HAP-1 (cell line): ENCODE measurements around the gene FDXR.

ENCODE experiments used
- DNase-seq, 2 experiments: peaks; one replicate each; pipeline ENCODE4 v3.0.0-alpha.2; 2016 to 2020; ENCODE audit warnings: low spot score in 2 of 2
- H3K27me3 ChIP-seq: fragments of 250-450 bp; sonication (Bioruptor Pico); 2 replicates; pipeline ENCODE4 v1.5.1; 2020; ENCODE audit warnings: low read depth, mild to moderate bottlenecking, moderate library complexity
- H3K36me3 ChIP-seq: fragments of 250-450 bp; sonication (Bioruptor Pico); replicated peaks from 2 replicates; pipeline ENCODE4 v1.5.1; 2020; ENCODE audit warnings: mild to moderate bottlenecking
- H3K4me1 ChIP-seq: fragments of 250-450 bp; sonication (Bioruptor Pico); 2 replicates; pipeline ENCODE4 v1.5.1; 2020; ENCODE audit warnings: mild to moderate bottlenecking
- H3K4me3 ChIP-seq: fragments of 250-450 bp; sonication (Bioruptor Pico); 2 replicates; pipeline ENCODE4 v1.5.1; 2020; ENCODE audit warnings: mild to moderate bottlenecking, moderate library complexity
- H3K9me3 ChIP-seq: fragments of 250-450 bp; sonication (Bioruptor Pico); 2 replicates; pipeline ENCODE4 v1.5.1; 2020; ENCODE audit warnings: mild to moderate bottlenecking, moderate library complexity
- in situ Hi-C: fragments of 300-500 bp; cut with MboI; formaldehyde crosslinking; loops from 3 replicates; pipeline ENCODE4 v1.14.3; 2020; ENCODE audit warnings: low sequenced_read_pairs, inconsistent platforms, mixed read lengths

The FDXR gene

GRCh38 chr17:74851612-74852236 is 21.1 kb downstream of the FDXR start:
- in situ Hi-C loops = no loop called here

GRCh38 chr17:74850914-74851313 is 21.9 kb downstream of the FDXR start:
- Histone ChIP-seq H3K9me3 (no peaks in the 10 kb centered on the region), H3K4me1 (peaks cover 5% of the 10 kb centered on the region), H3K36me3 (no peaks in the 10 kb centered on the region), H3K27me3 (no peaks in the 10 kb centered on the region; the same call in 1 of the 2 replicates), H3K4me3 (no peak overlapping the region)
- DNase-seq = no peak
- in situ Hi-C loops = no loop called here

More at GRCh38 chr17:74851612-74852236, 21.1 kb downstream of the FDXR start:
- Histone ChIP-seq H3K36me3 (no peaks in the 10 kb centered on the region), H3K27me3 (no peaks in the 10 kb centered on the region; the same call in 1 of the 2 replicates), H3K9me3 (no peaks in the 10 kb centered on the region), H3K4me3 (no peak overlapping the region), H3K4me1 (peaks cover 5% of the 10 kb centered on the region)
- DNase-seq = no peak

- peaks cover 5% of the 10 kb centered on the region for H3K4me1 ChIP-seq
- H3K36me3 ChIP-seq = no peaks in the 10 kb centered on the region
- H3K27me3 ChIP-seq = no peaks in the 10 kb centered on the region; the same call in 1 of the 2 replicates
- H3K4me3 ChIP-seq = no peak overlapping the region
- H3K9me3 ChIP-seq = no peaks in the 10 kb centered on the region
- in situ Hi-C loops = no loop called here
- no peak for DNase-seq
Observed at GRCh38 chr17:74850310-74850709, 22.5 kb downstream of the FDXR start.

GRCh38 chr17:74848656-74849399 is 24.0 kb downstream of the FDXR start:
- Histone ChIP-seq H3K9me3 (no peaks in the 10 kb centered on the region), H3K27me3 (no peaks in the 10 kb centered on the region; the same call in 1 of the 2 replicates), H3K4me1 (peaks cover 5% of the 10 kb centered on the region), H3K4me3 (no peak overlapping the region), H3K36me3 (no peaks in the 10 kb centered on the region)
- DNase-seq = no peak
- in situ Hi-C loops = no loop called here

- no peaks in the 10 kb centered on the region for H3K27me3 ChIP-seq
- no peak overlapping the region for H3K4me3 ChIP-seq
- no peaks in the 10 kb centered on the region for H3K36me3 ChIP-seq
- H3K4me1 ChIP-seq = no peaks in the 10 kb centered on the region
- no peaks in the 10 kb centered on the region for H3K9me3 ChIP-seq
- no peak for DNase-seq
- in situ Hi-C loops = no loop called here
Observed at GRCh38 chr17:74846621-74847020, 26.2 kb downstream of the FDXR start.

GRCh38 chr17:74843352-74843627 is 29.5 kb downstream of the FDXR start:
- Histone ChIP-seq H3K4me1 (no peaks in the 10 kb centered on the region), H3K4me3 (no peak overlapping the region), H3K27me3 (no peaks in the 10 kb centered on the region), H3K36me3 (no peaks in the 10 kb centered on the region), H3K9me3 (no peaks in the 10 kb centered on the region)
- in situ Hi-C loops = no loop called here
- no peak for DNase-seq

GRCh38 chr17:74842599-74843351 is 30.0 kb downstream of the FDXR start:
- in situ Hi-C loops = no loop called here
- no peak for DNase-seq
- Histone ChIP-seq H3K4me3 (no peak overlapping the region), H3K4me1 (no peaks in the 10 kb centered on the region), H3K36me3 (no peaks in the 10 kb centered on the region), H3K9me3 (no peaks in the 10 kb centered on the region), H3K27me3 (no peaks in the 10 kb centered on the region)

- H3K36me3 ChIP-seq = no peaks in the 10 kb centered on the region
- in situ Hi-C loops = no loop called here
- H3K27me3 ChIP-seq = no peaks in the 10 kb centered on the region
- H3K4me1 ChIP-seq = no peaks in the 10 kb centered on the region
- H3K9me3 ChIP-seq = no peaks in the 10 kb centered on the region
- DNase-seq = no peak
- no peak overlapping the region for H3K4me3 ChIP-seq
Observed at GRCh38 chr17:74842146-74842598, 30.6 kb downstream of the FDXR start.

- in situ Hi-C loops = no loop called here
- H3K27me3 ChIP-seq = no peaks in the 10 kb centered on the region
- H3K9me3 ChIP-seq = no peaks in the 10 kb centered on the region
- no peaks in the 10 kb centered on the region for H3K4me1 ChIP-seq
- DNase-seq = no peak
- H3K36me3 ChIP-seq = no peaks in the 10 kb centered on the region
- H3K4me3 ChIP-seq = no peak overlapping the region
Observed at GRCh38 chr17:74840989-74841666, 31.7 kb downstream of the FDXR start.

GRCh38 chr17:74839990-74840852 is 32.6 kb downstream of the FDXR start:
- in situ Hi-C loops = no loop called here
- DNase-seq = no peak

GRCh38 chr17:74838274-74838673 is 34.5 kb downstream of the FDXR start:
- H3K9me3 ChIP-seq = no peaks in the 10 kb centered on the region
- H3K4me1 ChIP-seq = no peaks in the 10 kb centered on the region
- in situ Hi-C loops = no loop called here
- no peaks in the 10 kb centered on the region for H3K36me3 ChIP-seq
- no peak overlapping the region for H3K4me3 ChIP-seq
- no peak for DNase-seq
- H3K27me3 ChIP-seq = no peaks in the 10 kb centered on the region

More at GRCh38 chr17:74839990-74840852, 32.6 kb downstream of the FDXR start:
- Histone ChIP-seq H3K9me3 (no peaks in the 10 kb centered on the region), H3K4me3 (no peak overlapping the region), H3K27me3 (no peaks in the 10 kb centered on the region), H3K4me1 (no peaks in the 10 kb centered on the region), H3K36me3 (no peaks in the 10 kb centered on the region)

- Histone ChIP-seq H3K4me1 (no peaks in the 10 kb centered on the region), H3K27me3 (no peaks in the 10 kb centered on the region), H3K9me3 (no peaks in the 10 kb centered on the region), H3K36me3 (no peaks in the 10 kb centered on the region), H3K4me3 (no peak overlapping the region)
- no peak for DNase-seq
- in situ Hi-C loops = no loop called here
Observed at GRCh38 chr17:74836691-74837467, 35.9 kb downstream of the FDXR start.
